Kidney epithelial cell (primary cell): ENCODE results near the gene TUBGCP3. TPM values are rescaled to one million over a fixed set of nuclear protein-coding genes. Genes with fewer than 3 reads are reported as not detected.

Source experiments
- DNase-seq: peaks from one replicate; pipeline ENCODE4 v3.0.0-alpha.2; 2010; ENCODE audit warnings: low read depth
- H3K27me3 ChIP-seq: 2 replicates; pipeline ENCODE4 v1.6.0; 2011; ENCODE audit warnings: low read length; ENCODE audit not compliant: control insufficient read depth, insufficient read depth
- H3K36me3 ChIP-seq: 2 replicates; pipeline ENCODE4 v1.5.1; 2011; ENCODE audit warnings: low read length; ENCODE audit not compliant: control insufficient read depth, insufficient read depth
- H3K4me3 ChIP-seq: 2 replicates; pipeline ENCODE4 v1.5.1; 2011; ENCODE audit warnings: low read depth, mild to moderate bottlenecking, control low read depth, low read length
- CTCF ChIP-seq: IDR thresholded peaks from 2 replicates; pipeline ENCODE4 v1.5.1; 2011; ENCODE audit warnings: mild to moderate bottlenecking, moderate library complexity, low read length, control low read depth, inconsistent platforms; ENCODE audit not compliant: insufficient read depth, poor library complexity, severe bottlenecking
- total RNA-seq: library from RNA; depleted of rRNA; stranded (reverse); fragments of >200 nt; gene quantifications from 2 replicates; pipeline ENCODE4 v1.2.3, GENCODE V29; 2015

Gene TUBGCP3
- total RNA-seq, 1 donor from 2014 or later, result 18.0 TPM

DNA sequence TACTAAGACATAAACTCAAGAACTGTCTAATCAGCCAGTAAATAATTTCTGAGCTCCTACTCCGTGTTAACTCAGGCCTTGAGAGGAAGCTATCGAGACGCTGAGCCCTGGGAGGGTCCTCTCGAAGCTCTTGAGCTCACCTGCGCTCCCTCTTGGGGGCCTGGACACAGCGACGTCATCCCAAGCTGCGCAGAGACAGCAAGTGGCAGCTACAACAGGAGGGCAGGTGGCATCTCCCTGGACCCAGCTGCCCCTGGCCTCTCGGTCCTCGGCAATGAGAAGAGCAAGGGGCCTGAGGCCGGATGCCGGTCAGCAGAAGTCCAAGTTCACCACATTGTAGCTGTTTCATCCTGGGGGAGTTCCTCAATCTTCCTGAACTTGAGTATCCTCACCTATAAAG, 30.5 kb upstream of the TUBGCP3 start:
- no peak for DNase-seq
- H3K4me3 ChIP-seq, result no peak overlapping the region
- TF ChIP-seq CTCF, result no peak
- peaks cover 6% of the 10 kb centered on the region for H3K27me3 ChIP-seq
- no peaks in the 10 kb centered on the region for H3K36me3 ChIP-seq

GRCh38 chr13:112617754-112618375, 29.9 kb upstream of the TUBGCP3 start:
- no peak for DNase-seq
- no peak overlapping the region for H3K4me3 ChIP-seq
- H3K27me3 ChIP-seq, result peaks cover 6% of the 10 kb centered on the region
- no peaks in the 10 kb centered on the region for H3K36me3 ChIP-seq
- TF ChIP-seq CTCF, result no peak

DNA sequence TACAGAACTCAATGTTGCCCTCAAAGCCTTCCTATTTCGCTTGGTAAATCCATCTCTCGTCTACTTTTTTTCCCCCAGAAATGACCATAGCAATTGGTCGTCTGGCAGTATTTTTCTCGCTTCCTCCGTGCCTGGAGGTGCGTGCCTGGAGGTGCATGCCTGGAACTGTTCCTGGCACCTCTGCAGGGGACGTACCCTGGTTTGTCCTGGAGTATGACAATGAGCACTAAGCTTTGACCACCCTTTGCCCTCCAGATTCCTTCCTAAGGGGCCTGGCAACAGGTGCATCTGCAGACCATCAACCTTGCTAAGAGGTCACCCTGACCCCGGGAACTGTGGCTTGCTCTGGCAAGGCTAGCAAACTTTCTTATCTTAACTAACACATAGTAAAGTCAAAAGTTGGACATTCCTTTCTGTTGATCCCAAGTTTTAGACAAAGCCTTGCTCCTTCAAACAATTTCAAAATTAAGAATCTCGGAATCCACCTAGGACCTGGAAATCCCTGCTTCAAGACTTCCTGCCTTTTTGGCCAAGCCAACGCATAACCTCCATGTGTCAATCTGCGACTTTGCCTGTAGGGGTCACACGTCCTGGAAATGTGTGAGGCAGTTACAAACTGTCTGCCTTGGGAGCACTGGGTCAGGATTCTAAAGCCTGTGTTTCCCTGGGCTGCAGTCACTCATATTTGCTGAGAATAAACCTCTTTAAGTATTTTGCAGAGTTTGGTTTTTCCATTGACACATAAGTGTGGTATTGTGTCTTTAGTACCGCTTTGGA, 28.8 kb upstream of the TUBGCP3 start:
- Histone ChIP-seq H3K36me3 (no peaks in the 10 kb centered on the region), H3K27me3 (peaks cover 6% of the 10 kb centered on the region), H3K4me3 (no peak overlapping the region)
- peak; percentile 69 for TF ChIP-seq CTCF
- DNase-seq, result no peak

DNA sequence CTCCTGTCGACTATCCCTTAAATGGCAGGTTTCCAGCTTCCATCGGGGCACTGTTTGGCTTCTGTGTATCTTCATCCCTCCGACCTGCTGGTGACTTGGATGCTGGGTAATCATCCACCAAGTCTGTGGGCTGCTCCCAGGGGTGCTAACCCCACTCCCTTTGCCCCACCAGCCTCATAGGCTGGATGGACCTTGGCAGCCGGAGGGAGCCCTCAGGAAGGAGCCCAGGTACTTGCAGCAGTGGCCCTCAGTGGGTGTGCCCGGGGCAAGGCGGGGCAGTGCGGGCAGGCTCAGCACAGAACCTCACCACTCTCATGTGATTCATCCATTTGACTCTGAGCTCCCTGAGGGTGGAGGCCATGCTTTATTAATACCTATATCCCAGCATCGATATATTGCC, 27.4 kb upstream of the TUBGCP3 start:
- no peak for DNase-seq
- no peak for TF ChIP-seq CTCF

DNA sequence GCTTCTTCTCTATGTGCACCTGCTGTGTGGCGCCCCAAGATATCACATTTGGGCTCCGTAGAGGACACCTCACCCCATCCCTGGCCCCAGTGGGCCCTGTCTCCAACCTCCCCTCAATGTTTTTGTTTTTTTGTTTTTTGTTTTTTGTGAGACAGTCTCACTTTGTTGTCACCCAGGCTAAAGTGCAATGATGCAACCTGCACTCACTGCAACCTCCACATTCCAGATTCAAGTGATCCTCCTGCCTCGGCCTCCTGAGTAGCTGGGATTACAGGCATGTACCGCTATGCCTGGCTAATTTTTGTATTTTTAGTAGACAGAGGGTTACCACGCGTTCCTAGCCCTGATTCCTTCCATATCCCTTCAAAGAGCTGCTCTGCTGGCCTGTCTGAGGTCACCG, 26.9 kb upstream of the TUBGCP3 start:
- DNase-seq, result no peak
- no peak for TF ChIP-seq CTCF
- no peaks in the 10 kb centered on the region for H3K36me3 ChIP-seq
- peaks cover 6% of the 10 kb centered on the region for H3K27me3 ChIP-seq
- H3K4me3 ChIP-seq, result no peak overlapping the region

More for the DNA sequence above, 27.4 kb upstream of the TUBGCP3 start:
- H3K27me3 ChIP-seq, result peaks cover 6% of the 10 kb centered on the region
- H3K4me3 ChIP-seq, result no peak overlapping the region
- no peaks in the 10 kb centered on the region for H3K36me3 ChIP-seq
